ENCODE measurements around the gene AFF2. TPM values are rescaled to one million over a fixed set of nuclear protein-coding genes. Genes with fewer than 3 reads are reported as not detected.
A peak's percentile ranks its signal among the peaks of the same experiment; 100 is the strongest.

Gene AFF2
- total RNA-seq, result 3.2 and 3.3 TPM in 2 replicates

GRCh38 chrX:148500423-148501385, at the start of gene AFF2:
TSS of gene AFF2 (plus strand) at chrX:148500617. CDS start at chrX:148501098, 481 bp downstream.
- peaks cover 6% of the 10 kb centered on the region for H3K4me1 Mint-ChIP-seq (ENCODE audit: low read depth)
- no peaks in the 10 kb centered on the region for H3K9me3 Mint-ChIP-seq
- no peaks in the 10 kb centered on the region for H3K36me3 Mint-ChIP-seq (ENCODE audit: low read depth)
- DNase-seq (ENCODE audit: low spot score), result peak; percentile 13
- intact Hi-C loops (cut with micrococcal nuclease), result loop anchor here (10.0 kb wide), 1 partner anchor 116 kb away; no protein-coding TSS in a partner anchor
- H3K27me3 Mint-ChIP-seq (ENCODE audit: low read depth), result peaks cover 7% of the 10 kb centered on the region
- H3K4me3 Mint-ChIP-seq (ENCODE audit: low read depth), result peak within 1 kb of the TSS; percentile 82
- H3K27ac Mint-ChIP-seq, result no peak within 1 kb of the TSS

- H3K4me1 Mint-ChIP-seq (ENCODE audit: low read depth), result peaks cover 2% of the 10 kb centered on the region
- DNase-seq (ENCODE audit: low spot score), result no peak
- H3K9me3 Mint-ChIP-seq, result no peaks in the 10 kb centered on the region
- no peak overlapping the region for H3K4me3 Mint-ChIP-seq (ENCODE audit: low read depth)
- intact Hi-C loops (cut with micrococcal nuclease), result no loop called here
- no peak overlapping the region for H3K27ac Mint-ChIP-seq
- no peaks in the 10 kb centered on the region for H3K27me3 Mint-ChIP-seq (ENCODE audit: low read depth)
- H3K36me3 Mint-ChIP-seq (ENCODE audit: low read depth), result no peaks in the 10 kb centered on the region
Measured at GRCh38 chrX:148457279-148457678, 43.1 kb upstream of the AFF2 start.

DNA sequence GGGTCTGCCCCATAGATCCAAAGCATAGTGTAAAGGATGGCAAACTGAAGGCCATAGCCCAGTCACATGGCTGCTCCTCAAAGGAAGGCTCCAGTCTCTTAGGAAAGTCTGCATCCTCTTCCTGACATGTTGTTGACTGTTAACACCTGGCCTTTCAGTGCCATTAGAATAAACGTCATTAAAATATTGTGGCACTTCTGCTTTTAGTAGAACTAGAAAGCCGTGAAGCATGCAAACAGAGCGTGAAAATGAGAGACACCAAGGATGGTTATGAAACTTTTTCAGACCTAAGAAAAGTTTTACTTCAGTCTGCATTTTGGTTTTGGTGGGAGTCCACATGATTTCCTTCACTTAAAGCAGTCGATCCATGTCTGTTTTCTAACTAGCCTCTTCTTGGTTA, 41.1 kb upstream of the AFF2 start:
- peaks cover 2% of the 10 kb centered on the region for H3K4me1 Mint-ChIP-seq (ENCODE audit: low read depth)
- H3K4me3 Mint-ChIP-seq (ENCODE audit: low read depth), result no peak overlapping the region
- no peak overlapping the region for H3K27ac Mint-ChIP-seq
- no peak for DNase-seq (ENCODE audit: low spot score)
- intact Hi-C loops (cut with micrococcal nuclease), result no loop called here
- no peaks in the 10 kb centered on the region for H3K27me3 Mint-ChIP-seq (ENCODE audit: low read depth)
- no peaks in the 10 kb centered on the region for H3K36me3 Mint-ChIP-seq (ENCODE audit: low read depth)
- H3K9me3 Mint-ChIP-seq, result no peaks in the 10 kb centered on the region

DNA sequence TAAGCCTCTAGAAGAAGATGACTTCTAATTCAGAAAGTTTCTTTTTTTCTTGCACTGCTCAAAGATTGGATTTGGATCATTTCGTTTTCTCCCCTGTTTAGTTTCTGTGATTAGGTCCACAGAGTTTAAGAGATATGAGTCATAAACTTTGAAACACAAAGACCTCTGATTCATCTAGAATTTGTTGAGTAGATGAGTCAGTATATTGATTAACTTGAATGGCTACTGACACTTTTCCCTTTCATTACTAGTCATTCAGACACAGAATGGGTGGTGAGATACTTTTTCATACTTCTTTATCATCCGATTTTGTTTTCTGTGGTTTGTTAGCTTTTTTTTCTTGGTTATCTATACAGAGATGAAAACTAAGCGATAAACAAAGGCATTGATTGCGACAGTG, 34.1 kb upstream of the AFF2 start:
- intact Hi-C loops (cut with micrococcal nuclease), result loop anchor here (1.0 to 2.0 kb wide), 4 partner anchors 85 to 183 kb away; no protein-coding TSS in a partner anchor
- Mint-ChIP-seq H3K27ac (no peak overlapping the region), H3K4me3 (ENCODE audit: low read depth) (no peak overlapping the region), H3K4me1 (ENCODE audit: low read depth) (peaks cover 8% of the 10 kb centered on the region), H3K9me3 (no peaks in the 10 kb centered on the region), H3K36me3 (ENCODE audit: low read depth) (no peaks in the 10 kb centered on the region), H3K27me3 (ENCODE audit: low read depth) (peaks cover 13% of the 10 kb centered on the region)
- no peak for DNase-seq (ENCODE audit: low spot score)

- Mint-ChIP-seq H3K27ac (no peak overlapping the region), H3K4me3 (ENCODE audit: low read depth) (no peak overlapping the region), H3K4me1 (ENCODE audit: low read depth) (peaks cover 8% of the 10 kb centered on the region), H3K9me3 (no peaks in the 10 kb centered on the region), H3K36me3 (ENCODE audit: low read depth) (no peaks in the 10 kb centered on the region), H3K27me3 (ENCODE audit: low read depth) (peaks cover 16% of the 10 kb centered on the region)
- DNase-seq (ENCODE audit: low spot score), result no peak
- intact Hi-C loops (cut with micrococcal nuclease), result no loop called here
Measured at GRCh38 chrX:148470324-148470723, 30.1 kb upstream of the AFF2 start.

DNA sequence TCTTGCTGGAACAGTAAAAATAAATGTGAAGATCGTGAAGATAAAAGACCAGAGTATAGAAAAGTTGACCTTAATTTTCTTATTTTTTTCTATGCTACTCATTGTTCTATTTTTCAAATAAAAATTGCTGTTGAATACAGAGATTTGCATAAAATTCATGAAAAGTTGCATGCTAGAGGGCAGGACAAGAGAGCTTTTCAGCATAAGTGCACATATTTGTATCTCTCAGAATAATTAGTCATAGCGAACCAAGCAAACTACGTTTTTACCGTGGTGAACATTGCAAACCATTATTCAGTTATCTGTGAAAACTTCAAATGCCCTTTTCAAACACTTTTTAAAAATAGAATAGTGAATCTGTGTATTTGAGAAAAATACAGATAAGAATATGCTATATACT, 26.4 kb upstream of the AFF2 start:
- intact Hi-C loops (cut with micrococcal nuclease), result no loop called here
- Mint-ChIP-seq H3K36me3 (ENCODE audit: low read depth) (no peaks in the 10 kb centered on the region), H3K27me3 (ENCODE audit: low read depth) (peaks cover 3% of the 10 kb centered on the region), H3K4me1 (ENCODE audit: low read depth) (peaks cover 4% of the 10 kb centered on the region), H3K9me3 (no peaks in the 10 kb centered on the region), H3K27ac (no peak overlapping the region), H3K4me3 (ENCODE audit: low read depth) (no peak overlapping the region)
- DNase-seq (ENCODE audit: low spot score), result no peak

DNA sequence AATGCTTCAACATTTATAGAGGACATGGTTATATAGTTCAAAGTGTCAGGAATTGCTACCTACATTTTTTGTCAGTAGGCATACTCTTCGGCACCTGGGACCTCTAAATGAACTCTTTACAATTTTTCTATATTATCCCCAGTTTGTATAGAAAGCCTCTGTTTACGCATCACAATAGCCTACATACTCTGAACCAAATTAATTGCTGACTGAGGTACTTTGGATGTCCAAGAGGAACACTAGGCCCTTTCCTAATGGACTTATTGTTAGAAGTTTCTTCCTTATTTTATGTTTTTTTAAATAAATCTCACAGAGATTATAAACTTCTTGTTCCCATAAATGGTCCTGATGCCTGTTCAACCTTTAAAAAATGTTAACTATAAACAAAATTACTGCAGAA, 8.4 kb upstream of the AFF2 start:
- Mint-ChIP-seq H3K4me3 (ENCODE audit: low read depth) (no peak overlapping the region), H3K27me3 (ENCODE audit: low read depth) (peaks cover 3% of the 10 kb centered on the region), H3K36me3 (ENCODE audit: low read depth) (no peaks in the 10 kb centered on the region), H3K9me3 (no peaks in the 10 kb centered on the region), H3K4me1 (ENCODE audit: low read depth) (peaks cover 2% of the 10 kb centered on the region), H3K27ac (no peak overlapping the region)
- intact Hi-C loops (cut with micrococcal nuclease), result no loop called here
- DNase-seq (ENCODE audit: low spot score), result no peak

DNA sequence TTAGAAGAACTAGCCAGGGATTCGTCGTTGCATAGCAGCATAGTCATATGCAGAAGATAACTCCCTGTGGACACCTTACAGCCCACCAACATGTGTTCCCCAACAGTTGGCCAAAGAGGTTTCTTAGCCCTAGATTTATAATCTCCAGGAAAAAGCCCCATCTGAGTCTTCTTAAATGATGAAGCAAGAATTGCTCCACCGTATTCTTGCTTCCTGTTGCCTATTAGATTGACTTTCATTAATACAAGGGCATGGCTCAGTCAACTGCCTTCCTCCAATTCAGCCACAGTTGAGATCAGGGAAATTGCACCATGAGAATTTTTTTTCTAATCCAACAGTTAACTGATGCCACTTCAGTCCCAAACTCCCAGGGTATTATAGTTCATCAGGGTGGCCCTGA, 5.2 kb upstream of the AFF2 start:
- H3K4me3 Mint-ChIP-seq (ENCODE audit: low read depth), result no peak overlapping the region
- H3K27ac Mint-ChIP-seq, result no peak overlapping the region
- no peaks in the 10 kb centered on the region for H3K36me3 Mint-ChIP-seq (ENCODE audit: low read depth)
- intact Hi-C loops (cut with micrococcal nuclease), result no loop called here
- no peaks in the 10 kb centered on the region for H3K9me3 Mint-ChIP-seq
- DNase-seq (ENCODE audit: low spot score), result no peak
- peaks cover 4% of the 10 kb centered on the region for H3K27me3 Mint-ChIP-seq (ENCODE audit: low read depth)
- H3K4me1 Mint-ChIP-seq (ENCODE audit: low read depth), result peaks cover 6% of the 10 kb centered on the region

DNA sequence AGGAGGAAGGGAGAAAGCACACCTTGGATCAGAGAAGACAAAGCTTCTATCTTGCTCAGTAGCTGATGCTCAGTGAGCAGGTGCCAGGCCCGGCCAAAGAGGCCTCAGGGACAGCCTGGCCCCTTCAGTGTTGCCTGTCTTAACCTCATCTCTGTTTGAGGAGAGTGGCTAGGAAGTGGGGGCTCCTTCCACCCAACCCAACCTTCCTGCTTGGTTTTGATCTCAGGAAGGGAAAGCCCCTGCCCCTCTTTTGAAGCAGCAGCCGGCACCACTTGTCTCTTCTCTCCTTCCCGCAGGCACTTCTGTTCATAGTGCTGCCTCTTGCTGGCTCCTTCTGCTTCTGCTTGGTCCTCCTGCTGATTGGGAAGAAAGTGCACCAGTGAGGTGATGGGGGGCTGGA, 2.4 kb upstream of the AFF2 start:
- intact Hi-C loops (cut with micrococcal nuclease), result no loop called here
- no peak for DNase-seq (ENCODE audit: low spot score)
- H3K9me3 Mint-ChIP-seq, result no peaks in the 10 kb centered on the region
- H3K36me3 Mint-ChIP-seq (ENCODE audit: low read depth), result no peaks in the 10 kb centered on the region
- peaks cover 4% of the 10 kb centered on the region for H3K27me3 Mint-ChIP-seq (ENCODE audit: low read depth)
- no peak overlapping the region for H3K4me3 Mint-ChIP-seq (ENCODE audit: low read depth)
- peaks cover 6% of the 10 kb centered on the region for H3K4me1 Mint-ChIP-seq (ENCODE audit: low read depth)
- no peak overlapping the region for H3K27ac Mint-ChIP-seq

DNA sequence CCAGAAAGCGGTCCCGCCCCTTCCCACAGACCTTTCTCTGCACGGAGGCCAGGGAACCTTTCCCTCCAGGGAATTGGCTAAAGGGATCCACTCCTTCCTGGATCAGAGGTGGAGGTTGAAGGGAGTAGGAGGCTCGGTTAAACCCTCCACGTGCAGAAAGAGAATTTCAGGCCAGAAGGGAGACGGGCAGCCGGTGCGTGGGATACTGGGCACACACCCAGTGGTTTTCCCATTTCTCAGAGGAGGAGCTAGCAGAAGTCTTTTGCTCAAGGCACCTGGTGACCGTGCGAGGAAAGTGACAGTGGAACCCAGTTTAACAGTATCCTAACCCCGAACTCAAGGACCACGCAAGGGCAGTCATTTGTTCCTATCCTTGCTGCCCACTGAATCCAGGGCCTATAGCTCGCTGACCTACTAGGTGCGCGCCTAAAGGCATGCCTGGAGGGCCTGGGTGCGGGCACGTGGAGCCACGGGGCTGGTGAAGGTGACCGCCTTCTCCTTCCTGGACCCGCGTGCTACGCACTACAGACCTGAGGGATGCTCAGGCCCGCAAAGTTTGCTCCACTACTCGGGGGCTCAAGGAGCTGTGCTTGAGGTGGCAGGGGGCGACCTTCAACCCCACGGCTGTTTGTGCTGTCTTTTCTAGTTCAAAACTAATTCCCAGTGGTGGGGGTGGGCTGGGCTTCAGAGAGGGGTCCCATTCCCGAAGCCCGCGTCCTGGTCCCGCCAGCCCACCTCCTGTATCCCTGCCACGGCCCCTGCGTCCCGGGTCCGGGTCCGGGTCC, 587 bp upstream of the AFF2 start:
- Mint-ChIP-seq H3K27me3 (ENCODE audit: low read depth) (peaks cover 7% of the 10 kb centered on the region), H3K36me3 (ENCODE audit: low read depth) (no peaks in the 10 kb centered on the region), H3K27ac (no peak overlapping the region), H3K4me1 (ENCODE audit: low read depth) (peaks cover 6% of the 10 kb centered on the region), H3K4me3 (ENCODE audit: low read depth) (peak overlapping the region; percentile 47), H3K9me3 (no peaks in the 10 kb centered on the region)
- no peak for DNase-seq (ENCODE audit: low spot score)
- intact Hi-C loops (cut with micrococcal nuclease), result loop anchor here (10.0 kb wide), 1 partner anchor 115 kb away; no protein-coding TSS in a partner anchor

DNA sequence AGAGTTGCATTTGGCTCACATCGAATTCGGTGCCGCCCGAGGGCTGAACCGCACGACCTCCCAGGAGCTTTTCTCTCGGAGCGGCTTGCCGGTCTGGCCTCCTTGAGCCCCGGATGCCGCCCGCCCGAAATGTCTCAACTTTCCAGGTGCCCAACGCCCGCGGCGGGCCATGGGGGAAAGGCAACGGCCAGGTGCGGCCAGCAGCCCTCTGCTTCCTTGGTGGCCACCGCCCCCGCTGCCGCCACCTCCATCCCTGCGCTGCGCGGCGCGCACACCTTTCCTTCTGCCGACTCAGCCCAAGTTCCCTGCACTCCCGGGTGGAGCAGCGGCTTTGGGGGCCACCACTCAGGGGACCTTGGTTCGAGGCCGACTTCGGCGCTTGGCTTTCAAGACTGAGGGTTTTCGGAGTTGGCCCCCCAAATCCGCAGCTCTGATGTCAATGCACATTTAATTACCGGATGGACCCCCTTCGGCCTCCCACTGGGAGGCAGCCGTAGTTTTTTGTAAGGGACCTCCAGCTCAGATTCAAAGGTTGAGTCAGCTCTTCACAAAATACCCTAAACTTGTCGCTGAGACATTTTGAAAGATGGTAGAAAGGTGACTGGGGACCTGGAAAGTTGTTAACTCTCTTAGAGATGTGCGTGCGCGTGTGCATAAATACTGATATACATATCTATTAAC, 1.1 kb downstream of the AFF2 start:
- no peak for DNase-seq (ENCODE audit: low spot score)
- Mint-ChIP-seq H3K36me3 (ENCODE audit: low read depth) (no peaks in the 10 kb centered on the region), H3K27ac (no peak overlapping the region), H3K9me3 (no peaks in the 10 kb centered on the region), H3K4me3 (ENCODE audit: low read depth) (peak overlapping the region; percentile 82), H3K4me1 (ENCODE audit: low read depth) (peaks cover 6% of the 10 kb centered on the region), H3K27me3 (ENCODE audit: low read depth) (peaks cover 7% of the 10 kb centered on the region)
- intact Hi-C loops (cut with micrococcal nuclease), result loop anchor here (10.0 kb wide), 1 partner anchor 117 kb away; no protein-coding TSS in a partner anchor

GRCh38 chrX:148504506-148504905, 4.1 kb downstream of the AFF2 start:
- no peaks in the 10 kb centered on the region for H3K4me1 Mint-ChIP-seq (ENCODE audit: low read depth)
- peaks cover 10% of the 10 kb centered on the region for H3K27me3 Mint-ChIP-seq (ENCODE audit: low read depth)
- H3K4me3 Mint-ChIP-seq (ENCODE audit: low read depth), result no peak overlapping the region
- no peaks in the 10 kb centered on the region for H3K36me3 Mint-ChIP-seq (ENCODE audit: low read depth)
- H3K27ac Mint-ChIP-seq, result no peak overlapping the region
- DNase-seq (ENCODE audit: low spot score), result no peak
- intact Hi-C loops (cut with micrococcal nuclease), result loop anchor here (10.0 kb wide), 1 partner anchor 120 kb away; no protein-coding TSS in a partner anchor
- no peaks in the 10 kb centered on the region for H3K9me3 Mint-ChIP-seq

Data from activated T-helper 2 cell treated with anti-CD3 and anti-CD28 coated beads, Interferon-gamma antibody, Interleukin-2, Interleukin-4, amounts not matched to agents 10 μg/mL and 5 μg/mL and 100 μg/mL, durations not matched to agents 14 hours and 24 hours and 36 hours (primary cell).